Measurements from ENCODE around the gene CPNE7.
"Not testable (repeated sequence)": the region's sequence is repeated elsewhere in the genome, so short reads cannot be mapped to it uniquely, and the experiment has no call there.

CPNE7 gene

GRCh38 chr16:89619840-89620239 is 44.3 kb downstream of the CPNE7 start:
- Histone ChIP-seq H3K4me3 (ENCODE audit: low read depth, low read length) (no peak overlapping the region), H3K4me1 (ENCODE audit: control insufficient read depth, insufficient read depth, low read length) (peaks cover 7% of the 10 kb centered on the region; the same call in 1 of the 2 replicates), H3K36me3 (ENCODE audit: control insufficient read depth, insufficient read depth, low read length) (no peaks in the 10 kb centered on the region), H3K9ac (ENCODE audit: low read depth, low read length) (no peak overlapping the region), H3K27me3 (ENCODE audit: control insufficient read depth, insufficient read depth, low read length) (peaks cover 9% of the 10 kb centered on the region), H3K27ac (ENCODE audit: low read depth, low read length) (no peak overlapping the region), H3K9me3 (ENCODE audit: control insufficient read depth, insufficient read depth, low read length) (no peaks in the 10 kb centered on the region)

- peaks cover 7% of the 10 kb centered on the region; the same call in 1 of the 2 replicates for H3K4me1 ChIP-seq (ENCODE audit: control insufficient read depth, insufficient read depth, low read length)
- H3K27me3 ChIP-seq (ENCODE audit: control insufficient read depth, insufficient read depth, low read length), result peaks cover 9% of the 10 kb centered on the region
- H3K27ac ChIP-seq (ENCODE audit: low read depth, low read length), result no peak overlapping the region
- H3K36me3 ChIP-seq (ENCODE audit: control insufficient read depth, insufficient read depth, low read length), result no peaks in the 10 kb centered on the region
- no peak overlapping the region for H3K9ac ChIP-seq (ENCODE audit: low read depth, low read length)
- H3K4me3 ChIP-seq (ENCODE audit: low read depth, low read length), result no peak overlapping the region
- no peaks in the 10 kb centered on the region for H3K9me3 ChIP-seq (ENCODE audit: control insufficient read depth, insufficient read depth, low read length)
Measured at GRCh38 chr16:89620406-89620841, 44.9 kb downstream of the CPNE7 start.

GRCh38 chr16:89621136-89621697 is 45.7 kb downstream of the CPNE7 start:
- no peaks in the 10 kb centered on the region for H3K9me3 ChIP-seq (ENCODE audit: control insufficient read depth, insufficient read depth, low read length)
- no peak overlapping the region for H3K9ac ChIP-seq (ENCODE audit: low read depth, low read length)
- no peak overlapping the region for H3K4me3 ChIP-seq (ENCODE audit: low read depth, low read length)
- no peak overlapping the region for H3K27ac ChIP-seq (ENCODE audit: low read depth, low read length)
- no peaks in the 10 kb centered on the region for H3K36me3 ChIP-seq (ENCODE audit: control insufficient read depth, insufficient read depth, low read length)
- peaks cover 9% of the 10 kb centered on the region for H3K27me3 ChIP-seq (ENCODE audit: control insufficient read depth, insufficient read depth, low read length)
- H3K4me1 ChIP-seq (ENCODE audit: control insufficient read depth, insufficient read depth, low read length), result peaks cover 7% of the 10 kb centered on the region; the same call in 1 of the 2 replicates

- H3K9ac ChIP-seq (ENCODE audit: low read depth, low read length), result no peak overlapping the region
- H3K9me3 ChIP-seq (ENCODE audit: control insufficient read depth, insufficient read depth, low read length), result no peaks in the 10 kb centered on the region
- H3K4me3 ChIP-seq (ENCODE audit: low read depth, low read length), result no peak overlapping the region
- H3K4me1 ChIP-seq (ENCODE audit: control insufficient read depth, insufficient read depth, low read length), result peaks cover 7% of the 10 kb centered on the region; the same call in 1 of the 2 replicates
- no peaks in the 10 kb centered on the region for H3K36me3 ChIP-seq (ENCODE audit: control insufficient read depth, insufficient read depth, low read length)
- no peak overlapping the region for H3K27ac ChIP-seq (ENCODE audit: low read depth, low read length)
- H3K27me3 ChIP-seq (ENCODE audit: control insufficient read depth, insufficient read depth, low read length), result peaks cover 9% of the 10 kb centered on the region
Measured at GRCh38 chr16:89621698-89622409, 46.3 kb downstream of the CPNE7 start.

- Histone ChIP-seq H3K9me3 (ENCODE audit: control insufficient read depth, insufficient read depth, low read length) (no peaks in the 10 kb centered on the region), H3K36me3 (ENCODE audit: control insufficient read depth, insufficient read depth, low read length) (no peaks in the 10 kb centered on the region), H3K4me3 (ENCODE audit: low read depth, low read length) (no peak overlapping the region), H3K9ac (ENCODE audit: low read depth, low read length) (no peak overlapping the region), H3K27me3 (ENCODE audit: control insufficient read depth, insufficient read depth, low read length) (peaks cover 9% of the 10 kb centered on the region), H3K4me1 (ENCODE audit: control insufficient read depth, insufficient read depth, low read length) (peaks cover 7% of the 10 kb centered on the region; the same call in 1 of the 2 replicates), H3K27ac (ENCODE audit: low read depth, low read length) (no peak overlapping the region)
Measured at GRCh38 chr16:89623511-89624261, 48.1 kb downstream of the CPNE7 start.

GRCh38 chr16:89624777-89625761 is 49.5 kb downstream of the CPNE7 start:
- H3K27ac ChIP-seq (ENCODE audit: low read depth, low read length), result no peak overlapping the region
- H3K4me1 ChIP-seq (ENCODE audit: control insufficient read depth, insufficient read depth, low read length), result peaks cover 4% of the 10 kb centered on the region; the same call in 1 of the 2 replicates
- no peaks in the 10 kb centered on the region for H3K36me3 ChIP-seq (ENCODE audit: control insufficient read depth, insufficient read depth, low read length)
- no peak overlapping the region for H3K4me3 ChIP-seq (ENCODE audit: low read depth, low read length)
- H3K9ac ChIP-seq (ENCODE audit: low read depth, low read length), result no peak overlapping the region
- H3K9me3 ChIP-seq (ENCODE audit: control insufficient read depth, insufficient read depth, low read length), result no peaks in the 10 kb centered on the region
- peaks cover 9% of the 10 kb centered on the region for H3K27me3 ChIP-seq (ENCODE audit: control insufficient read depth, insufficient read depth, low read length)

- Histone ChIP-seq H3K9me3 (ENCODE audit: control insufficient read depth, insufficient read depth, low read length) (no peaks in the 10 kb centered on the region), H3K4me3 (ENCODE audit: low read depth, low read length) (no peak overlapping the region), H3K27ac (ENCODE audit: low read depth, low read length) (no peak overlapping the region), H3K36me3 (ENCODE audit: control insufficient read depth, insufficient read depth, low read length) (no peaks in the 10 kb centered on the region), H3K9ac (ENCODE audit: low read depth, low read length) (no peak overlapping the region), H3K27me3 (ENCODE audit: control insufficient read depth, insufficient read depth, low read length) (no peaks in the 10 kb centered on the region), H3K4me1 (ENCODE audit: control insufficient read depth, insufficient read depth, low read length) (no peaks in the 10 kb centered on the region; the same call in 1 of the 2 replicates)
Measured at GRCh38 chr16:89629827-89630610, 54.5 kb downstream of the CPNE7 start.

GRCh38 chr16:89633064-89633631 is 57.6 kb downstream of the CPNE7 start:
- Histone ChIP-seq H3K4me1 (ENCODE audit: control insufficient read depth, insufficient read depth, low read length) (no peaks in the 10 kb centered on the region), H3K27me3 (ENCODE audit: control insufficient read depth, insufficient read depth, low read length) (no peaks in the 10 kb centered on the region), H3K9ac (ENCODE audit: low read depth, low read length) (no peak overlapping the region), H3K36me3 (ENCODE audit: control insufficient read depth, insufficient read depth, low read length) (no peaks in the 10 kb centered on the region), H3K9me3 (ENCODE audit: control insufficient read depth, insufficient read depth, low read length) (no peaks in the 10 kb centered on the region), H3K27ac (ENCODE audit: low read depth, low read length) (no peak overlapping the region), H3K4me3 (ENCODE audit: low read depth, low read length) (no peak overlapping the region)

GRCh38 chr16:89634463-89635385 is 59.2 kb downstream of the CPNE7 start:
- not testable (repeated sequence) for H3K9ac ChIP-seq (ENCODE audit: low read depth, low read length); H3K4me1 ChIP-seq (ENCODE audit: control insufficient read depth, insufficient read depth, low read length); H3K36me3 ChIP-seq (ENCODE audit: control insufficient read depth, insufficient read depth, low read length); H3K9me3 ChIP-seq (ENCODE audit: control insufficient read depth, insufficient read depth, low read length); H3K27me3 ChIP-seq (ENCODE audit: control insufficient read depth, insufficient read depth, low read length); H3K27ac ChIP-seq (ENCODE audit: low read depth, low read length); H3K4me3 ChIP-seq (ENCODE audit: low read depth, low read length)

Data from HUES48 (cell line).